HG02759 (cell line): ENCODE measurements around the gene PSG11.
"Not testable (repeated sequence)": the region's sequence is repeated elsewhere in the genome, so short reads cannot be mapped to it uniquely, and the experiment has no call there.

Experiments used
- ATAC-seq: cut with Tn5 transposase; IDR thresholded peaks from one replicate; pipeline ENCODE4 v1.9.1; 2021; ENCODE audit warnings: mild to moderate bottlenecking, moderate library complexity; ENCODE audit not compliant: unreplicated experiment

Gene PSG11

GRCh38 chr19:42989186-42989585 lies 37.1 kb downstream of the PSG11 start:
- not testable (repeated sequence) for ATAC-seq

- not testable (repeated sequence) for ATAC-seq
Observed at GRCh38 chr19:42988206-42988605, 38.1 kb downstream of the PSG11 start.

DNA sequence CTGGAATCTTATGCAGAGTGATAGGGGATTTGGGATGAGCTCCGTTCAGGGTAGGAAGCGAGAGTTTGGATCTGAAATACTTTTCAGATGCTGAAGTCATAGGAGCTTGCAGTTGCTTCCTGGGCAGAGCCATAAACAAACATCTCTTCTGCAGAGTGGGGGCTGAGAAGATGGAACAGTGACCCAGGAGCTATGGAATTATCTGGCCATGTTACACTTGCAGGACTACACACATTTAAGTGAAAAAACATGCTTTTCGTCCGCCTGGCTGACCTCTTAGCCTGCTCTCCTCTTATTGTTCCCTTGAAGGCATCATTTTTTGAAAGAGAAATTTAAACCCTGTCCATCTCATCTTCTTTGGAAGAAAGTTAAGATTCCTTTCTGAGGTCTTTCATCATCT lies 40.7 kb downstream of the PSG11 start:
- no peak for ATAC-seq

- ATAC-seq, result not testable (repeated sequence)
Observed at GRCh38 chr19:42982111-42982510, 44.2 kb downstream of the PSG11 start.

GRCh38 chr19:42971451-42971850 lies 54.8 kb downstream of the PSG11 start:
- not testable (repeated sequence) for ATAC-seq

DNA sequence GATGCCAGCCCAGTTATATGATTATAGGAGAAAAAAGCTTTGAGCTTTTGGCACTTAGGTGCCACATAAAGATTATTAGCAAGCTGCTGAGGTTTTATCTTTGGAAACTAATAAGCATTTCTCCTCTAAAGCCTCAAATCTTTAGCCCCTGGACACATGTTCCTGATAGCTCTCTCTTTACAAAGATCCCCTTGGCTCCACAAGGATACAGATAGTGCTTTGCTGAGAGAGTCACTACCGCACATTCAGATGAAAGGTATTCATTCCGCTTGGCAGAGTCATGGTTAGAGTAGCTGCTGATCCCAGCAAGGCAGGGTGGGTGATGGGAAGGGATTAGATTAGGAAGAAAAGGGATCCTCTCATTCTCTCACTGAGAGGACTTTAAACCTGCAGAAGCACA lies 61.1 kb downstream of the PSG11 start:
- no peak for ATAC-seq

- no peak for ATAC-seq
Observed at GRCh38 chr19:42961119-42961518, 65.2 kb downstream of the PSG11 start.
